ENCODE results near the gene RBKS.

GRCh38 chr2:27904405-27904665 is 14.1 kb upstream of the RBKS start:
- TF ChIP-seq CTCF (conservative IDR thresholded peaks at IDR 0.05 in 1 of 2, IDR thresholded peaks at IDR 0.05 in 1 of 2; ENCODE audit: low read depth in 1 of 2, low read length in 2 of 2) (no peak), EZH2 (IDR thresholded peaks at IDR 0.05; ENCODE audit: low read length, missing control alignments) (no peak)
